T-helper 1 cell treated with Interleukin-12 subunit alpha and Interleukin-12 subunit beta and Interleukin-4 antibody, amounts not matched to agents 30 μg/mL and 1 μg/mL, for 36 hours (primary cell): Measurements from ENCODE around the gene PIGL.

Experiments
- H3K27ac Mint-ChIP-seq: one replicate; pipeline ENCODE4 v1.8.0; 2021; ENCODE audit warnings: mild to moderate bottlenecking, mixed read lengths
- H3K27me3 Mint-ChIP-seq: one replicate; pipeline ENCODE4 v1.8.0; 2021; ENCODE audit warnings: low read depth, mixed read lengths
- H3K36me3 Mint-ChIP-seq: one replicate; pipeline ENCODE4 v1.8.0; 2021; ENCODE audit warnings: low read depth, mixed read lengths
- H3K4me1 Mint-ChIP-seq: one replicate; pipeline ENCODE4 v1.8.0; 2021; ENCODE audit warnings: low read depth, mixed read lengths
- H3K4me3 Mint-ChIP-seq: one replicate; pipeline ENCODE4 v1.8.0; 2021; ENCODE audit warnings: mild to moderate bottlenecking, moderate library complexity, mixed read lengths
- H3K9me3 Mint-ChIP-seq: one replicate; pipeline ENCODE4 v1.8.0; 2021; ENCODE audit warnings: mixed read lengths

PIGL gene

DNA sequence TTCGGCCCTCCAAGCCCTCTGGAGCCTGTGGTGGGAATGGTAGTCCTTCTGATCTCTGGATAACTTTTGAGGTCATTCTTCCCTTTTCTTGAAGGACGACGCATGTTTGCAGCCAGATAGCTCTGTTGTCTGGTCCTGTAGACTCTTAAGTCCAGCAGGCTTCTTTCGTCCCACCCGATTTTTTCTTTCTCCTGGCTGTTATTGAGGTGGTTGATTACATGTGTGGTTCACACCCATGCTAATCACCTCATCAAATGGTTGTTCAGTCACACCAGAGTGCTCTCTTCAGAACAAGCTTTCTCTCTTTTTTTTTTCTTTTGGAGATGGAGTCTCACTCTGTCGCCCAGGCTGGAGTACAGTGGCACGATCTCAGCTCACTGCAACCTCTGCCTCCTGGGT is 30.6 kb downstream of the PIGL start:
- Mint-ChIP-seq H3K36me3 (peaks cover 15% of the 10 kb centered on the region), H3K27ac (no peak overlapping the region), H3K4me1 (peaks cover 9% of the 10 kb centered on the region), H3K27me3 (no peaks in the 10 kb centered on the region), H3K9me3 (no peaks in the 10 kb centered on the region), H3K4me3 (no peak overlapping the region)

- Mint-ChIP-seq H3K4me1 (peaks cover 7% of the 10 kb centered on the region), H3K27me3 (no peaks in the 10 kb centered on the region), H3K4me3 (no peak overlapping the region), H3K27ac (no peak overlapping the region), H3K9me3 (no peaks in the 10 kb centered on the region), H3K36me3 (peaks cover 12% of the 10 kb centered on the region)
These were observed 33.6 kb downstream of the PIGL start for GRCh38 chr17:16250635-16251034.

DNA sequence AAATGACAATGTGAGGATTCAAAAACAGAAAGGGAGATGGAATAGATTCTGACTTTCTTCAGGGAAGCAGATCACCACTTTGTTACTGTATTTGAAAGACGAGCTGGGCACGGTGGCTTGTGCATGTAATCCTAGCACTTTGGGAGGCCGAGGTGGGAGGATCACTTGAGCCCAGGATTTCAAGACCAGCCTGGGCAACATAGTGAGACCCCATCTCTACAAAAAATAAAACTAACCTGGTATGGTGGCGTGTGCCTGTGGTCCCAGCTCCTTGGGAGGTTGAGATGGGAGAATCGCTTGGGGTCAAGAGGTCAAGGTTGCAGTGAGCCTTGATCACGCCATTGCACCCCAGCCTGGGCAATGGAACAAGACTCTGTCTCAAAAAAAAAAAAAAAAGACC is 34.0 kb downstream of the PIGL start:
- no peak overlapping the region for H3K4me3 Mint-ChIP-seq
- no peaks in the 10 kb centered on the region for H3K9me3 Mint-ChIP-seq
- no peak overlapping the region for H3K27ac Mint-ChIP-seq
- peaks cover 10% of the 10 kb centered on the region for H3K4me1 Mint-ChIP-seq
- no peaks in the 10 kb centered on the region for H3K27me3 Mint-ChIP-seq
- peaks cover 12% of the 10 kb centered on the region for H3K36me3 Mint-ChIP-seq

DNA sequence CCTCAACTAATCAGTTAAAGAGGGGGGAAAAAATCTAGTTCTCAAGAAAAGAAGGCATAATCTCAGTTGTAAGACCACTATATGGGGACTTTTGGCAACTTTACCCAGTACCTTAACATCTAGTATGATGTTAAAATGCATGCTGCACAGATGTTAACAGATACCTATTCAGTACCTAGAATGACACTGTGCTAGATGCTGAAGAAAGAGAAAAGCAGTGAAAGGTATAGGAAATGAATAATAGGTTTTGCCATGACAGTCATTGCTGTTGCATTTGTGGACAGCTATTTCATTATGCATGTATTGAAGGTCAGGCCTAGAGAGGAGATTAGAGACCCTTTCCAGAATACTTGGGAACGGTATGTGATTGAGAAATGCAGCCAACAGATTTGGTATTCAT is 34.5 kb downstream of the PIGL start:
- Mint-ChIP-seq H3K4me1 (peaks cover 10% of the 10 kb centered on the region), H3K36me3 (peaks cover 12% of the 10 kb centered on the region), H3K27ac (no peak overlapping the region), H3K27me3 (no peaks in the 10 kb centered on the region), H3K9me3 (no peaks in the 10 kb centered on the region), H3K4me3 (no peak overlapping the region)

GRCh38 chr17:16254773-16255400 is 37.9 kb downstream of the PIGL start:
- H3K36me3 Mint-ChIP-seq, result peaks cover 2% of the 10 kb centered on the region
- no peaks in the 10 kb centered on the region for H3K27me3 Mint-ChIP-seq
- no peak overlapping the region for H3K4me3 Mint-ChIP-seq
- H3K27ac Mint-ChIP-seq, result no peak overlapping the region
- peaks cover 3% of the 10 kb centered on the region for H3K9me3 Mint-ChIP-seq
- peaks cover 9% of the 10 kb centered on the region for H3K4me1 Mint-ChIP-seq

GRCh38 chr17:16255481-16255921 is 38.5 kb downstream of the PIGL start:
- H3K36me3 Mint-ChIP-seq, result peaks cover 2% of the 10 kb centered on the region
- no peak overlapping the region for H3K27ac Mint-ChIP-seq

DNA sequence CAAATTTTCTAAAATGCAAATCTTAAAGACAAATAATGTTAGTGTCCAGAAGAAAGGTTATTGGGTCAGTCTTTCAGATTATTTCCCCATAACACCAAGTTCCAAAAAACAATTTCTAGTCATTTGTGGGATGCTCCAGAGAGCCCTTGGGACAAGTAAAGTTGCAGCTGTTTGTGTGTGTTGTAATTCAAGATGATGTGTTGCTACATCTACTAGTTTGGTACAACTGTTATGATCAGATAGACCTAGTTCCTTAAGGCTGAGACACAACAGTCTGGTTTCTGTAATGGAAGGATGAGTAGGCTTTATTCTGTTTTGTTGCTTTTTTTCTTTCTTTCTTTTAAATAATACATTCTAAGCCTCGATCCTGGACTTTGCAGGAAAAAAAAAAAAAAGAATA is 41.9 kb downstream of the PIGL start:
- Mint-ChIP-seq H3K36me3 (peaks cover 2% of the 10 kb centered on the region), H3K4me3 (no peak overlapping the region), H3K27ac (no peak overlapping the region), H3K27me3 (no peaks in the 10 kb centered on the region), H3K4me1 (peaks cover 7% of the 10 kb centered on the region), H3K9me3 (peaks cover 3% of the 10 kb centered on the region)

More at GRCh38 chr17:16255481-16255921, 38.5 kb downstream of the PIGL start:
- Mint-ChIP-seq H3K4me1 (peaks cover 9% of the 10 kb centered on the region), H3K27me3 (no peaks in the 10 kb centered on the region), H3K9me3 (peaks cover 3% of the 10 kb centered on the region), H3K4me3 (no peak overlapping the region)

DNA sequence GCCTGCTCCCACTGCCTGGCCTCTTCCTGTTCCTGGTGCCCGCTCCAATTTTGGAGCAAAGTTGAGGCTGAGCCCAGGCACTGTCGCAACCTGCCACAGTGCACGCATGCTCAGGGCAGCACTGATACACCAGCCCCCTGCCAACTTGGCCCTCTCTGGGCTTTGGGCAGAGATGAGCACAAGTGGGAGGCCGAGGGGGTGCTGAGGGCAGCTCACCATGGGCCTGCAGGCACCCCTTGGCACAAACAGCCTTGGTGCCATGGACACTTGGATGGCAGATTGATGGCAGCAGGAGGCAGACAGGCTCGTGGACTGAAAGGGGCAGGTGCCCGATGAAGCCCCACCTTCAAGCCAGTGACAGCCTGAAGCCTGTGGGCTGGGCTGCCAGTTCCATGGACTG is 42.9 kb downstream of the PIGL start:
- Mint-ChIP-seq H3K36me3 (peaks cover 2% of the 10 kb centered on the region), H3K4me3 (no peak overlapping the region), H3K27me3 (no peaks in the 10 kb centered on the region), H3K4me1 (peaks cover 7% of the 10 kb centered on the region), H3K27ac (no peak overlapping the region), H3K9me3 (peaks cover 3% of the 10 kb centered on the region)

- H3K27me3 Mint-ChIP-seq, result no peaks in the 10 kb centered on the region
- no peaks in the 10 kb centered on the region for H3K4me1 Mint-ChIP-seq
- H3K9me3 Mint-ChIP-seq, result peaks cover 3% of the 10 kb centered on the region
- no peak overlapping the region for H3K27ac Mint-ChIP-seq
- no peak overlapping the region for H3K4me3 Mint-ChIP-seq
- peaks cover 2% of the 10 kb centered on the region for H3K36me3 Mint-ChIP-seq
These were observed 44.0 kb downstream of the PIGL start for GRCh38 chr17:16261049-16261448.

DNA sequence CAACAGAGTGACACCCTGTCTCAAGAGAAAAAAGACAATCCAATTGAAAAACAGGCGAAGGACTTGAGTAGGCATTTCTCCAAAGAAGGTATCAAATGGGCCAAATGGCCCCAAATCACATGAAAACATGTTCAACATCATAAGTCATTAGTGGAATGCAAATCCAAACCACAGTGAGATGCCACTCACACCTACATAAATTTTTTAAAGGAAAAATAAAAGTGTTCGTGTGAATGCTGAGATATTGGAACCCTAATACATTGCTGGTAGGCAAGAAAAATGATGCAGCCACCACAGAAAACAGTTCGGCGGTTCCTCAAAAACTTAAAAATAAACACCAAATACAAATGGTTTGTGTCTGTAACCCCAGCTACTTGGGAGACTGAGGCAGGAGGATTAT is 45.2 kb downstream of the PIGL start:
- H3K4me1 Mint-ChIP-seq, result peaks cover 4% of the 10 kb centered on the region
- H3K4me3 Mint-ChIP-seq, result no peak overlapping the region
- H3K36me3 Mint-ChIP-seq, result peaks cover 2% of the 10 kb centered on the region
- no peak overlapping the region for H3K27ac Mint-ChIP-seq
- H3K9me3 Mint-ChIP-seq, result peaks cover 3% of the 10 kb centered on the region
- H3K27me3 Mint-ChIP-seq, result no peaks in the 10 kb centered on the region

DNA sequence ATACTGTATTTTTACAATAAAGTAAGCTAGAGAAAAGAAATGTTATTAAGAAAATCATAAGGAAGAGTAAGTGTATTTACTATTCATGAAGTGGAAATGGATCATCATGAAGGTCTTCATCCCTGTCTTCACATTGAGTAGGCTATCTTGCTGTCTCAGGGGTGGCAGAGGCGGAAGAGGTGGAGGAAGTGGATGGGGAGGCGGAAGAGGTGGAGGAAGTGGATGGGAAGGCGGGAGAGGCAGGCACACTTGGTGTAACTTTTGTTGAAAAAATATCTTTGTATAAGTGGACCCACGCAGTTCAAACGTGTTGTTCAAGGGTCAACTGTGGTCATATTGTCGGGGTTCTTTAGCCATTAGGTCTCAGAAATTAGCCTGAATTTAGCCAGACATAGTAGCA is 50.2 kb downstream of the PIGL start:
- H3K36me3 Mint-ChIP-seq, result no peaks in the 10 kb centered on the region
- no peak overlapping the region for H3K4me3 Mint-ChIP-seq
- peaks cover 17% of the 10 kb centered on the region for H3K4me1 Mint-ChIP-seq
- H3K27me3 Mint-ChIP-seq, result no peaks in the 10 kb centered on the region
- no peaks in the 10 kb centered on the region for H3K9me3 Mint-ChIP-seq
- H3K27ac Mint-ChIP-seq, result no peak overlapping the region

GRCh38 chr17:16269658-16270057 is 52.6 kb downstream of the PIGL start:
- Mint-ChIP-seq H3K27ac (no peak overlapping the region), H3K4me1 (peaks cover 17% of the 10 kb centered on the region), H3K27me3 (no peaks in the 10 kb centered on the region), H3K36me3 (peaks cover 1% of the 10 kb centered on the region), H3K9me3 (no peaks in the 10 kb centered on the region), H3K4me3 (no peak overlapping the region)

GRCh38 chr17:16272111-16272840 is 55.3 kb downstream of the PIGL start:
- Mint-ChIP-seq H3K9me3 (peaks cover 6% of the 10 kb centered on the region), H3K36me3 (peaks cover 4% of the 10 kb centered on the region), H3K4me1 (peaks cover 12% of the 10 kb centered on the region), H3K27me3 (no peaks in the 10 kb centered on the region), H3K27ac (no peak overlapping the region), H3K4me3 (no peak overlapping the region)

DNA sequence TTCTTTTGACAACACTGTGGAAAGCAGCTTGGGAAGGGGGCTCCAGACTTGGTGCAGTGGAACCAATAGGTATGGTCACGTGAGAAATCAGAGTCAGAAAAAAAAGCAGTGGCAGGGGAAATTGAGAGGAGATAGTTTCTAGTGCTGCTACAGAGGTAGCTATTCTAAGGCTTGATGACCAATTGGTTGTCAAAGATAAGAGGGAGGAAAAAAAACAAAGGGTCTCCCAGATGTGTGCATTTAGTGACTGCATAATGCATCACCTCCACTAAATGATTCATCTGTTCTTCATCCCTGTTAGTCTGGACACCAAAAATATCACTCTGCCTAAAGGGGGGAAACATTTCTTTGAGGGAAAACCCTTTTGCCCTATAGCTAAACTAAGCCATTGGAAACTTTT is 56.5 kb downstream of the PIGL start:
- peaks cover 2% of the 10 kb centered on the region for H3K4me1 Mint-ChIP-seq
- no peak overlapping the region for H3K27ac Mint-ChIP-seq
- H3K36me3 Mint-ChIP-seq, result peaks cover 5% of the 10 kb centered on the region
- H3K27me3 Mint-ChIP-seq, result no peaks in the 10 kb centered on the region
- no peak overlapping the region for H3K4me3 Mint-ChIP-seq
- peaks cover 8% of the 10 kb centered on the region for H3K9me3 Mint-ChIP-seq

GRCh38 chr17:16273929-16274339 is 56.9 kb downstream of the PIGL start:
- Mint-ChIP-seq H3K9me3 (peaks cover 12% of the 10 kb centered on the region), H3K4me1 (peaks cover 2% of the 10 kb centered on the region), H3K36me3 (peaks cover 10% of the 10 kb centered on the region), H3K27me3 (no peaks in the 10 kb centered on the region), H3K27ac (no peak overlapping the region), H3K4me3 (no peak overlapping the region)
